Measurements from ENCODE around the gene PAGE2. TPM values are rescaled to one million over a fixed set of nuclear protein-coding genes. Genes with fewer than 3 reads are reported as not detected.
A peak's percentile ranks its signal among the peaks of the same experiment; 100 is the strongest.

PAGE2 gene
- total RNA-seq, 1 experiment from 2014 or later: not detected

- intact Hi-C loops (cut with micrococcal nuclease): loop anchor here (1.0 to 10.0 kb wide), 3 partner anchors 166 to 422 kb away; no protein-coding TSS in a partner anchor
- Histone ChIP-seq H3K4me3 (replicated peaks in 1 of 2; ENCODE audit: low read depth in 1 of 2, low read length in 2 of 2) (no peak overlapping the region), H4K20me1 (ENCODE audit: insufficient read depth) (no peaks in the 10 kb centered on the region), H3K27ac (ENCODE audit: low read depth, low read length) (no peak overlapping the region), H3K9me3 (ENCODE audit: control insufficient read depth in 1 of 2, insufficient read depth in 1 of 2, low read depth in 1 of 2, low read length in 2 of 2) (no peaks in the 10 kb centered on the region), H3K79me2 (ENCODE audit: insufficient read depth, low read length) (no peaks in the 10 kb centered on the region), H3K4me2 (ENCODE audit: low read length) (peak overlapping the region; percentile 43), H3K27me3 (ENCODE audit: insufficient read depth, low read length) (no peaks in the 10 kb centered on the region), H3K9me2 (ENCODE audit: insufficient read depth) (no peaks in the 10 kb centered on the region), H2AFZ (ENCODE audit: low read depth, low read length, poor library complexity, severe bottlenecking) (no peak overlapping the region), H3K4me1 (ENCODE audit: control insufficient read depth in 1 of 2, insufficient read depth in 2 of 2, low read length in 2 of 2) (no peaks in the 10 kb centered on the region), H3K9ac (ENCODE audit: low read length) (no peak overlapping the region), H3K36me3 (ENCODE audit: control insufficient read depth in 1 of 2, insufficient read depth in 2 of 2, low read length in 2 of 2) (no peaks in the 10 kb centered on the region)
- ATAC-seq: peak; percentile 61
- ChIA-PET CTCF (interaction anchor here (0.6 to 1.0 kb wide), 2 partner anchors 165 to 417 kb away, joined by 3 to 5 read pairs; no protein-coding TSS in a partner anchor), RAD21 (ENCODE audit: low non-redundant PET in 1 of 2, low total read pairs in 2 of 2, uncharacterized antibody in 2 of 2, unreplicated experiment in 2 of 2) (no interaction called here), POLR2A (no interaction called here)
- BruUV-seq (replicated peaks): no TSS peak
- TF ChIP-seq CTCF (IDR thresholded peaks at IDR 0.05 in 2 of 3, conservative IDR thresholded peaks at IDR 0.05 in 1 of 3; ENCODE audit: borderline replicate concordance in 1 of 3, insufficient read depth in 1 of 3, low read depth in 2 of 3, low read length in 2 of 3) (no peak), CBX3 (IDR thresholded peaks at IDR 0.05; ENCODE audit: low read depth) (no peak), FOSL1 (IDR thresholded peaks at IDR 0.05; ENCODE audit: low read depth) (no peak), ZNF274 (IDR thresholded peaks at IDR 0.05; ENCODE audit: low read depth, low read length) (no peak), SIN3A (IDR thresholded peaks at IDR 0.05; ENCODE audit: low read depth) (no peak), MAX (IDR thresholded peaks at IDR 0.05) (no peak)
- no peak for DNase-seq (ENCODE audit: low read depth, low spot score)
Measured at GRCh38 chrX:55056820-55057674, 31.8 kb upstream of the PAGE2 start.
